ENCODE measurements around the gene PANX2. TPM values are rescaled to one million over a fixed set of nuclear protein-coding genes. Genes with fewer than 3 reads are reported as not detected.

Gene PANX2
- total and polyA plus RNA-seq, 4 donors: 0.39 to 14.8 (median 1.5) TPM

GRCh38 chr22:50215297-50216054 is 44.9 kb downstream of the PANX2 start:
- no peaks in the 10 kb centered on the region for H3K9me3 ChIP-seq (ENCODE audit: control insufficient read depth in 4 of 4, low read length in 3 of 4)
- no peak overlapping the region for H3K9ac ChIP-seq (ENCODE audit: low read depth in 1 of 2, low read length in 2 of 2)
- H3K36me3 ChIP-seq (ENCODE audit: control insufficient read depth in 4 of 4, insufficient read depth in 3 of 4, low read depth in 1 of 4, low read length in 3 of 4): peaks cover 30 to 69% (median 48%) of the 10 kb centered on the region in 4 donors
- no peak overlapping the region for H3K4me3 ChIP-seq (ENCODE audit: low read depth in 1 of 3, low read length in 3 of 3)
- H3K4me1 ChIP-seq (ENCODE audit: control insufficient read depth in 4 of 4, insufficient read depth in 4 of 4, low read length in 3 of 4): peaks cover 5 to 30% (median 18%) of the 10 kb centered on the region in 4 donors
- 71% methylated on average over 17 of the region's 17 CpGs for WGBS
- no peak overlapping the region for H3K27ac ChIP-seq (ENCODE audit: low read depth in 1 of 2, low read length in 2 of 2)
- no peaks in the 10 kb centered on the region for H3K27me3 ChIP-seq (ENCODE audit: control insufficient read depth in 4 of 4, insufficient read depth in 4 of 4, low read length in 3 of 4)
- DNase-seq (ENCODE audit: low spot score): no peak
- no peak for TF ChIP-seq RAD21 (IDR thresholded peaks at IDR 0.05)
- TF ChIP-seq EGR1 (IDR thresholded peaks at IDR 0.05; ENCODE audit: low read depth in 2 of 2): no peak
- no peak for TF ChIP-seq YY1 (IDR thresholded peaks at IDR 0.05)
- TF ChIP-seq JUND (IDR thresholded peaks at IDR 0.05): no peak

GRCh38 chr22:50216055-50216683 is 45.6 kb downstream of the PANX2 start:
- peaks cover 5 to 23% (median 17%) of the 10 kb centered on the region in 4 donors for H3K4me1 ChIP-seq (ENCODE audit: control insufficient read depth in 4 of 4, insufficient read depth in 4 of 4, low read length in 3 of 4)
- no peak overlapping the region for H3K4me3 ChIP-seq (ENCODE audit: low read depth in 1 of 3, low read length in 3 of 3)
- DNase-seq (ENCODE audit: low spot score): no peak
- WGBS: 91% methylated on average over 15 of the region's 15 CpGs
- H3K9me3 ChIP-seq (ENCODE audit: control insufficient read depth in 4 of 4, low read length in 3 of 4): no peaks in the 10 kb centered on the region
- no peak for TF ChIP-seq HNF4G (IDR thresholded peaks at IDR 0.05)
- no peak for TF ChIP-seq SP1 (IDR thresholded peaks at IDR 0.05)
- TF ChIP-seq ZBTB33 (IDR thresholded peaks at IDR 0.05): no peak
- TF ChIP-seq NR2F2 (IDR thresholded peaks at IDR 0.05): no peak
- TF ChIP-seq FOXA1 (IDR thresholded peaks at IDR 0.05): no peak
- no peak for TF ChIP-seq YY1 (IDR thresholded peaks at IDR 0.05)
- TF ChIP-seq EGR1 (IDR thresholded peaks at IDR 0.05; ENCODE audit: low read depth in 2 of 2): no peak
- no peak for TF ChIP-seq TAF1 (conservative IDR thresholded peaks at IDR 0.05)
- no peak for TF ChIP-seq RXRA (IDR thresholded peaks at IDR 0.05)
- no peak for TF ChIP-seq FOXA2 (IDR thresholded peaks at IDR 0.05)
- TF ChIP-seq, protein P1, sequence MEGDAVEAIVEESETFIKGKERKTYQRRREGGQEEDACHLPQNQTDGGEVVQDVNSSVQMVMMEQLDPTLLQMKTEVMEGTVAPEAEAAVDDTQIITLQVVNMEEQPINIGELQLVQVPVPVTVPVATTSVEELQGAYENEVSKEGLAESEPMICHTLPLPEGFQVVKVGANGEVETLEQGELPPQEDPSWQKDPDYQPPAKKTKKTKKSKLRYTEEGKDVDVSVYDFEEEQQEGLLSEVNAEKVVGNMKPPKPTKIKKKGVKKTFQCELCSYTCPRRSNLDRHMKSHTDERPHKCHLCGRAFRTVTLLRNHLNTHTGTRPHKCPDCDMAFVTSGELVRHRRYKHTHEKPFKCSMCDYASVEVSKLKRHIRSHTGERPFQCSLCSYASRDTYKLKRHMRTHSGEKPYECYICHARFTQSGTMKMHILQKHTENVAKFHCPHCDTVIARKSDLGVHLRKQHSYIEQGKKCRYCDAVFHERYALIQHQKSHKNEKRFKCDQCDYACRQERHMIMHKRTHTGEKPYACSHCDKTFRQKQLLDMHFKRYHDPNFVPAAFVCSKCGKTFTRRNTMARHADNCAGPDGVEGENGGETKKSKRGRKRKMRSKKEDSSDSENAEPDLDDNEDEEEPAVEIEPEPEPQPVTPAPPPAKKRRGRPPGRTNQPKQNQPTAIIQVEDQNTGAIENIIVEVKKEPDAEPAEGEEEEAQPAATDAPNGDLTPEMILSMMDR (IDR thresholded peaks at IDR 0.05; ENCODE audit: low read depth, low read length, missing input control): no peak
- TF ChIP-seq JUND (IDR thresholded peaks at IDR 0.05): no peak
- TF ChIP-seq MAX (IDR thresholded peaks at IDR 0.05): no peak
- TF ChIP-seq ATF3 (IDR thresholded peaks at IDR 0.05): no peak
- TF ChIP-seq GABPA (IDR thresholded peaks at IDR 0.05 in 1 of 2, conservative IDR thresholded peaks at IDR 0.05 in 1 of 2): no peak
- no peak for TF ChIP-seq RAD21 (IDR thresholded peaks at IDR 0.05)
- no peak overlapping the region for H3K27ac ChIP-seq (ENCODE audit: low read depth in 1 of 2, low read length in 2 of 2)
- peaks cover 32 to 69% (median 47%) of the 10 kb centered on the region in 4 donors for H3K36me3 ChIP-seq (ENCODE audit: control insufficient read depth in 4 of 4, insufficient read depth in 3 of 4, low read depth in 1 of 4, low read length in 3 of 4)
- no peak overlapping the region for H3K9ac ChIP-seq (ENCODE audit: low read depth in 1 of 2, low read length in 2 of 2)
- no peaks in the 10 kb centered on the region for H3K27me3 ChIP-seq (ENCODE audit: control insufficient read depth in 4 of 4, insufficient read depth in 4 of 4, low read length in 3 of 4)
